Epithelial cell of esophagus (primary cell): ENCODE measurements around the gene SON.
"Not testable (repeated sequence)": the region's sequence is repeated elsewhere in the genome, so short reads cannot be mapped to it uniquely, and the experiment has no call there.

ENCODE experiments used
- DNase-seq: peaks from one replicate; pipeline ENCODE4 v3.0.0; 2010; ENCODE audit warnings: low read depth
- H3K4me3 ChIP-seq: 2 replicates; pipeline ENCODE4 v1.5.1; 2011; ENCODE audit warnings: mild to moderate bottlenecking, low read length, control low read depth
- TF ChIP-seq, protein P1 (sequence below): IDR thresholded peaks from 2 replicates; pipeline ENCODE4 v1.5.1; 2011; ENCODE audit warnings: low read depth, mild to moderate bottlenecking, low read length, control low read depth, inconsistent platforms; ENCODE audit not compliant: insufficient read depth; ENCODE audit errors: missing control alignments

The SON gene

DNA sequence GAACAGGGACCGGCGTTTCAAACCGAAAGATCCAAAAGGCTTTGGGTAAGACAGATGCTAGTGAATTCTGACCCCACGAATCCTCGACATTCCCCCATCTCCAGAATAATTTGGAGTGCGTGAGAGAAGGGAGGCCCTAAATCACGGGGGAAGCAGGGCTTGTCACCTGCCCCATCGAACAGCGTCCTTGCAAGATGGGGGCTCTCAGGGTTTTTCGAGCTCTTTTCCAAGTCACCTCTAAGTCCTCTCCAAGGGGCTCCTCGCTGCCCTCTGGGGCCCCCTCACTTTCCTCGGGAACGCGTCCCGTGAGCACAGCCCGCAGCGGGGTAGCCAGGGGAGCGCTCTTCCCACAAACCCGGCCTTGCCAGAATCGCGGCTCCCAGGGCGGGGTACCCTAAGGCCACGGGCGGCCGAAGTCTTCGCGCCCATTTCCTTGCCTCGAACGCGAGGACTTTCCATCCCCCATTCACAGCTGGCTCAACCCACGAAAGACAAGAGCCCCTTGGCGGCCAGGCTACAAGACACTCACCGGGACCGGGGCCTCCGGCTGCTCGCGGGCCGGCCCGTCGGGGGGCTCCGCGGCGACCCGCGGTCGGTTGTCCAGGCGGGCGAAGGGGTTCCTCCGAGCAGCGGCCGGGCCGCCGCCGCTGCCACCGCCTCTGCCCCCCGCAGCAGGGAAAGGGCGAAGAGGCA, 45.1 kb downstream of the SON start:
- DNase-seq: peak; percentile 29
- peak overlapping the region; percentile 84 for H3K4me3 ChIP-seq
- TF ChIP-seq, protein P1, sequence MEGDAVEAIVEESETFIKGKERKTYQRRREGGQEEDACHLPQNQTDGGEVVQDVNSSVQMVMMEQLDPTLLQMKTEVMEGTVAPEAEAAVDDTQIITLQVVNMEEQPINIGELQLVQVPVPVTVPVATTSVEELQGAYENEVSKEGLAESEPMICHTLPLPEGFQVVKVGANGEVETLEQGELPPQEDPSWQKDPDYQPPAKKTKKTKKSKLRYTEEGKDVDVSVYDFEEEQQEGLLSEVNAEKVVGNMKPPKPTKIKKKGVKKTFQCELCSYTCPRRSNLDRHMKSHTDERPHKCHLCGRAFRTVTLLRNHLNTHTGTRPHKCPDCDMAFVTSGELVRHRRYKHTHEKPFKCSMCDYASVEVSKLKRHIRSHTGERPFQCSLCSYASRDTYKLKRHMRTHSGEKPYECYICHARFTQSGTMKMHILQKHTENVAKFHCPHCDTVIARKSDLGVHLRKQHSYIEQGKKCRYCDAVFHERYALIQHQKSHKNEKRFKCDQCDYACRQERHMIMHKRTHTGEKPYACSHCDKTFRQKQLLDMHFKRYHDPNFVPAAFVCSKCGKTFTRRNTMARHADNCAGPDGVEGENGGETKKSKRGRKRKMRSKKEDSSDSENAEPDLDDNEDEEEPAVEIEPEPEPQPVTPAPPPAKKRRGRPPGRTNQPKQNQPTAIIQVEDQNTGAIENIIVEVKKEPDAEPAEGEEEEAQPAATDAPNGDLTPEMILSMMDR: no peak

DNA sequence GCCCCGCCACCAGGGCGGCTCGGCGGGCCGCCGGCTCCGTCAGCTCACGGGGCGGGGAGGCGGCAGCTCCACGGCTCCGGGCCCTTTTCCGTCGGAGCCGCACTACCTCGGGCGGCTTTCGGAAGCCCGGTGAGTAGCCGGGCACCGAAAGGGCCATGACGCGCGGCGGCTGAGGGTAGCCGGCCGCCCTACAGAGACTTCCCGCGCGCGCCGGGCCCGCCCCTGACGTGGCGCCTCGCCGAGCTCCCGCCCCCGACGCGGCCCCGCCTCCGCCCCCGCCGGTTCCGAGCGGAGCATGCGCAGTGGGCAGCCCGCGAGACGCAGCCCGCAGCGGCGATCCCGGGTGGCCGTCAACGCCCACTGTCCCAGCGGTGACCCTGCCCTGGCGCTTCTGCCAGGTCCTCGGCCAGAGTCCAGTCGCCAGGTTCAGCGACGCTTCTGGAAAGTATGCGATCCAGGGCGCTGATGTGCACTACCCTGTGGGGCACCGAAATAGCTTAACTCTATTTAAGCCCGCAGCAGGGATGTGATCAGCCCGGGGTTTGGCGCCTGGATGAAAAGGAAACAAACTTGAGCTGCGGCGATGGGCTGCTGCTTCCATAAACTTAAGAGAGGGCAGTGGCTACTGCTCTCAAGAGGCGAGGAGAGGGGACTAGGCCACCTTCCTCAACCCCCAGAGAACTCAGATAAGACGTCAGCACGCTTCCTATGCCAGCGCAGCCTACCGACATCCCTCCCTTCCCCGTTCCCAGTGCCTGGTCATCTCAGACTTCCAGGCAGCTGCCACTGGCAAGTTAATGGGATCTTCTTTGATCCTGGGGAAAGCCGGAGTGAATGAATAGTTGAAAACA, 45.9 kb downstream of the SON start, which contains the start of gene DONSON:
Gene DONSON, minus strand, starts transcription at position 200 of the 851 bp plus-strand sequence. Its CDS starts 43 bp downstream, at position 157.
- TF ChIP-seq, protein P1: no peak
- peak; percentile 82 for DNase-seq
- peak within 1 kb of the TSS; percentile 84 for H3K4me3 ChIP-seq

DNA sequence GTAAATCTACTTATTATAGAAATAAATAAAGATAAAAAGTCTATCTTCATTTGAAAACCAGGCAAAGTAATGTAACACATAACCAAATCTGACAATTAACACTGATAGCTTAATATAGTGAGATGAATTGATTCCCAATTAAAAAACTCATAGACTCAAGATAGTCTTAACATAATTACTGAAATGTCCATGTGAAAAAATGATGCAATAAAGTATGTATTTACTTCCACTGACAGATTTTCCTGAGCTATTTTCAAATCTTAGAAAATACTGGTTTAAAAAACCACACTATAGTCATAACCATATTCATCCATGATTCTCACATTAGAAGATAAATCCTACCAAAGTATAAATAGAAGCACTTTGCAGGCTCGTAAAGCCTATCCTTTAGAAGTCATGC, 55.2 kb downstream of the SON start:
- no peak for DNase-seq
- H3K4me3 ChIP-seq: no peak overlapping the region
- TF ChIP-seq, protein P1: no peak

- TF ChIP-seq, protein P1: no peak
Observed at GRCh38 chr21:33608559-33608958, 65.7 kb downstream of the SON start.

GRCh38 chr21:33611006-33611744, 68.3 kb downstream of the SON start:
- no peak for DNase-seq
- H3K4me3 ChIP-seq: no peak overlapping the region
- TF ChIP-seq, protein P1: no peak

More at GRCh38 chr21:33608559-33608958, 65.7 kb downstream of the SON start:
- no peak for DNase-seq
- H3K4me3 ChIP-seq: no peak overlapping the region

GRCh38 chr21:33617565-33617964, 74.7 kb downstream of the SON start:
- H3K4me3 ChIP-seq, DNase-seq: not testable (repeated sequence)

DNA sequence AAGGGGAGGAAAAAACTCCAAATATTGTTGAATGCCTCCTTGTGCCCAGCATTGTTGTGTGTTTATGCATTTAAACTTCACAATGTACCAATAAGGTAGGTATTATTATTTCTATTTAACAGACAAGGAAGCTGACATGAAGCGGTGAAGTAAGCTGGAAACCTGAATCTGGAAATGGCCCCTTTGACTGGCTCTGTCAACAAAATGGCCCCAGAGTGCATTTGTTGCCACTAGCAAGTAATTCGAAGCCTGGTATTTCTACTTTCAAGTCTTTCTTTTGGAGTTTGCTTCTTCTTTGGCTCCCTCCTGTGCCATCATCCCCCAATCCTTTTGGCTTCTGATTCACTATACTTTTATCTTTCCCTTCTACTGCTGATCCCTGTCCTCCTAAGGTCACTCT, 75.6 kb downstream of the SON start:
- no peak overlapping the region for H3K4me3 ChIP-seq
- TF ChIP-seq, protein P1: no peak
- DNase-seq: no peak
